Mesothelial cell of epicardium (in vitro differentiated cells): ENCODE measurements around the gene RPS25. TPM values are rescaled to one million over a fixed set of nuclear protein-coding genes. Genes with fewer than 3 reads are reported as not detected.

Experiments used
- DNase-seq, 2 experiments: peaks; one replicate each; pipeline ENCODE4 v3.0.0; 2021; ENCODE audit warnings: low spot score in 2 of 2; ENCODE audit not compliant: unreplicated experiment in 2 of 2
- H3K27ac Mint-ChIP-seq: 2 replicates; pipeline ENCODE4 v1.8.0; 2021; ENCODE audit warnings: mixed read lengths
- H3K27me3 Mint-ChIP-seq: 2 replicates; pipeline ENCODE4 v1.8.0; 2021; ENCODE audit warnings: low read depth, mixed read lengths
- H3K36me3 Mint-ChIP-seq: 2 replicates; pipeline ENCODE4 v1.8.0; 2021; ENCODE audit warnings: mixed read lengths
- H3K4me1 Mint-ChIP-seq: 2 replicates; pipeline ENCODE4 v1.8.0; 2021; ENCODE audit warnings: mixed read lengths
- H3K4me3 Mint-ChIP-seq: 2 replicates; pipeline ENCODE4 v1.8.0; 2021; ENCODE audit warnings: mild to moderate bottlenecking, moderate library complexity, mixed read lengths
- H3K9me3 Mint-ChIP-seq: 2 replicates; pipeline ENCODE4 v1.8.0; 2021; ENCODE audit warnings: mixed read lengths
- total RNA-seq: library from RNA; stranded (reverse); gene quantifications from 3 replicates; pipeline ENCODE4 v1.2.1, GENCODE V29; 2021
- TF ChIP-seq, protein P1 (sequence below): fragments of 200-600 bp; sonication (generic); IDR thresholded peaks from one replicate; pipeline ENCODE4 v1.5.0; 2021; ENCODE audit warnings: antibody characterized with exemption; ENCODE audit not compliant: unreplicated experiment

Gene RPS25
- total RNA-seq, 1 donor from 2014 or later: 1,201 TPM

DNA sequence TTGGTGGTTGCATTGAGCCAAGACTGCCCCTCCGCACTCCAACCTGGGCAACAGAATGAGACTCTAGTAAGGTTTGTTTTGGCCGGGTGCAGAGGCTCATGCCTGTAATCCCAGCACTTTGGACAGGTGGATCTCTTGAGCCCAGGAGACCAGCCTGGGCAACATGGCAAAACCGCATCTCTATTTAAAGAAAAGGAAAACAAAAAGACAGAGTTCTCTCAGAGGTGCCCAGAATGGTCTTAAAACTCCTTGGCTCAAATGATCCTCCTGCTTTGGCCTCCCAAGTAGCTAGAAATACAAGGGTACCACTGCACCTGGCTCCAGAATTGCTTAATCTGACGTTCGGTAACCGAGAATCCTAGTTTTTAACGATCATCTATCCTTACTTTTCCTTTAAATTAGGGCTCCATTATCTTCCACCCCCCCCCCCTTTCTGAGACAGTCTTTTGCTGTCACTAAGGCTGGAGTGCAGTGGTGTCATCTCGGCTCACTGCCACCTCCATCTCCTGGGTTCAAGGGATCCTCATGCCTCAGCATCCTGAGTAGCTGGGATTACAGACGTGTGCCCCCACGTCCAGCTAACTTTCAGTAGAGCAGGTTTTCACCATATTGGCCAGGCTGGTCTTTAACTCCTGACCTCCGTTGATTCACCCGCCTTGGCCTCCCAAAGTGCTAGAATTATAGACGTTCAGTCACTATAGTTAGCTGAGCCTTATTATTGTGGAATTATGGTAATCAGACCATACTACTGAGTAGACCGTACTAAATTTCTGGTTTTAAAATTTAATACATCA, 1.7 kb downstream of the RPS25 start:
- H3K27ac Mint-ChIP-seq: peak overlapping the region; percentile 34
- H3K27me3 Mint-ChIP-seq: no peaks in the 10 kb centered on the region
- H3K9me3 Mint-ChIP-seq: no peaks in the 10 kb centered on the region
- peaks cover 18% of the 10 kb centered on the region for H3K4me1 Mint-ChIP-seq
- peak overlapping the region; percentile 99 for H3K4me3 Mint-ChIP-seq
- no peak for DNase-seq
- TF ChIP-seq, protein P1, sequence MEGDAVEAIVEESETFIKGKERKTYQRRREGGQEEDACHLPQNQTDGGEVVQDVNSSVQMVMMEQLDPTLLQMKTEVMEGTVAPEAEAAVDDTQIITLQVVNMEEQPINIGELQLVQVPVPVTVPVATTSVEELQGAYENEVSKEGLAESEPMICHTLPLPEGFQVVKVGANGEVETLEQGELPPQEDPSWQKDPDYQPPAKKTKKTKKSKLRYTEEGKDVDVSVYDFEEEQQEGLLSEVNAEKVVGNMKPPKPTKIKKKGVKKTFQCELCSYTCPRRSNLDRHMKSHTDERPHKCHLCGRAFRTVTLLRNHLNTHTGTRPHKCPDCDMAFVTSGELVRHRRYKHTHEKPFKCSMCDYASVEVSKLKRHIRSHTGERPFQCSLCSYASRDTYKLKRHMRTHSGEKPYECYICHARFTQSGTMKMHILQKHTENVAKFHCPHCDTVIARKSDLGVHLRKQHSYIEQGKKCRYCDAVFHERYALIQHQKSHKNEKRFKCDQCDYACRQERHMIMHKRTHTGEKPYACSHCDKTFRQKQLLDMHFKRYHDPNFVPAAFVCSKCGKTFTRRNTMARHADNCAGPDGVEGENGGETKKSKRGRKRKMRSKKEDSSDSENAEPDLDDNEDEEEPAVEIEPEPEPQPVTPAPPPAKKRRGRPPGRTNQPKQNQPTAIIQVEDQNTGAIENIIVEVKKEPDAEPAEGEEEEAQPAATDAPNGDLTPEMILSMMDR: no peak
- H3K36me3 Mint-ChIP-seq: peaks cover 28% of the 10 kb centered on the region

DNA sequence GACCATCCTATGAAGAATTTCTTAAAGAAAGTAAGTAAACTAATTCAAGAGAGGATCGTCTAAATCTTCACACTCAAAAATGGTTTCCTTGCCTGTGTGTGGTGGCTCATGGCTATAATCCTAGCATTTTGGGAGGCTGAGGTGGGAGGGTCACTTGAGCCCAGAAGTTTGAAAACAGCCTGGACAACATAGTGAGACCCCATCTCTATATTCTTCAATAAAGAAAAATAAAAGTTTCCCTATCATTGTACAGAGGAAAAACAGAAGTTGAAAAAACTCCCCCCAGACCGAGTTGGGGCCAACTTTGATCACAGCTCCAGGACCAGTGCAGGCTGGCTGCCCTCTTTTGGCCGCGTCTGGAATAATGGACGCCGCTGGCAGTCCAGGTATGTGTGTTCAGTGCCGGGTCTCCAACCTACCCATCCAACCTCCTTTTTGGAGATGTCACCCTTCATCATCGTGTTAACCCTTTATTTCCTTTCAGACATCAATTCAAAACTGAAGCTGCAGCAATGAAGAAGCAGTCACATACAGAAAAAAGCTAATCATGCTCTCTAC, 3.0 kb downstream of the RPS25 start:
- no peak for DNase-seq
- Mint-ChIP-seq H3K4me3 (no peak overlapping the region), H3K27me3 (no peaks in the 10 kb centered on the region), H3K4me1 (peaks cover 17% of the 10 kb centered on the region), H3K36me3 (peaks cover 33% of the 10 kb centered on the region), H3K27ac (peak overlapping the region; percentile 14), H3K9me3 (no peaks in the 10 kb centered on the region)
- TF ChIP-seq, protein P1: no peak

DNA sequence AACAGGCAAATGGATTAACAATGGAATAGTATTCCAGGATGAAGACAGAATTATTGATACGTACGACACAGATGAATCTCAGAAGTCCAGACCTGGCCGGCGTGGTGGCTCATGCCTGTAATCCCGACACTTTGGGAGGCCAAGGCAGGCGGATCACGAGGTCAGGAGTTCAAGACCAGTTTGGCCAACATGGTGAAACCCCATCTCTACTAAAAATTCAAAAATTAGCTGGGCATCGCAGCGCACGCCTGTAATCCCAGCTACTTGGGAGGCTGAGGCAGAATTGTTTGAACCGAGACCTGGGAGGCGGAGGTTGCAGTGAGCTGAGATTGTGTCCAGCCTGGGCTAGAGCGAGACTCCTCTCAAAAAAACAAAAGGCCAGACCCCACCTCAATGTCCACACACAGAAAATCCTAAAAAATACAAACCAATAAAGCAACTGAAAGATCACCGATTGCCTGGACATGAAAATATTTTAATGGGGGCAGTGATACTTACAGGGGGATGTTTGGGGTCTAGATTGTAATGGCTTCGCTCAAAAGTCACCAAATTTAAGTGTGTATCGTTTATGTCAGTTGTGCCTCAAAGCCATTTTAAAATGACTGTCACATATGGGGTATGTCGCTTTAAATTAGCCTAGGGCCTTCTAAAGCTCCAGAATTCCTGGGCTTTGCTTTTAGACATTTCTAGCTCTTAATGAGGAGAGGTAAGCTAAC, 3.8 kb downstream of the RPS25 start:
- Mint-ChIP-seq H3K36me3 (peaks cover 32% of the 10 kb centered on the region), H3K9me3 (no peaks in the 10 kb centered on the region), H3K27ac (peak overlapping the region; percentile 43), H3K4me3 (no peak overlapping the region), H3K27me3 (no peaks in the 10 kb centered on the region), H3K4me1 (peaks cover 11% of the 10 kb centered on the region)
- TF ChIP-seq, protein P1: no peak
- DNase-seq: no peak

DNA sequence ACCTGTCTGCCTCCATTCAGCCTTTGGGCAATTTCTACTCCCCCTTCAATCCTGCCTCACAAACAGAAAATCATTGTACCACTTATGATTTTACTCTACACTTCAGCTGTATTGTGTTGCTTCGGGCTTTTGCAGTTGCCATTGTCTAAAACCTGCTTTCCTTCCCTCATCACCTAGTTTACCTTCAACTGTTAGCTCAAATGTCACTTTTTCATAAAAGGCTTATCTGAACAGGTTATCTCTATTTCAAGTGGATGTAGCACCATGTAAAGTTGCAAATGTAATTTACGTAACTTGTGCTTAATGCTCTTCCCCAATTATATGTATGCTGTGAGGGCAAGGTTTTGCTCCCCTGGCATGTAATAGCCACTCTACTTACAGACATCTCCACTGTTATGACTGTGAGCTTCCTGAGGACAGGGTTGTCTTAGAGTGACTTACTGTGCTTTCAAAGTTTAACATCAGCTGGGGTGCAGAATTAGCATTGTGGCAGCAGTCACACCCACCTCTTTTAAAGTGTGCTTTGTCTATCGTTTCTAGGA, 5.4 kb downstream of the RPS25 start:
- DNase-seq: no peak
- Mint-ChIP-seq H3K4me1 (peaks cover 6% of the 10 kb centered on the region), H3K27me3 (no peaks in the 10 kb centered on the region), H3K4me3 (no peak overlapping the region), H3K9me3 (no peaks in the 10 kb centered on the region), H3K36me3 (peaks cover 32% of the 10 kb centered on the region), H3K27ac (peak overlapping the region; percentile 26)
- TF ChIP-seq, protein P1: no peak

DNA sequence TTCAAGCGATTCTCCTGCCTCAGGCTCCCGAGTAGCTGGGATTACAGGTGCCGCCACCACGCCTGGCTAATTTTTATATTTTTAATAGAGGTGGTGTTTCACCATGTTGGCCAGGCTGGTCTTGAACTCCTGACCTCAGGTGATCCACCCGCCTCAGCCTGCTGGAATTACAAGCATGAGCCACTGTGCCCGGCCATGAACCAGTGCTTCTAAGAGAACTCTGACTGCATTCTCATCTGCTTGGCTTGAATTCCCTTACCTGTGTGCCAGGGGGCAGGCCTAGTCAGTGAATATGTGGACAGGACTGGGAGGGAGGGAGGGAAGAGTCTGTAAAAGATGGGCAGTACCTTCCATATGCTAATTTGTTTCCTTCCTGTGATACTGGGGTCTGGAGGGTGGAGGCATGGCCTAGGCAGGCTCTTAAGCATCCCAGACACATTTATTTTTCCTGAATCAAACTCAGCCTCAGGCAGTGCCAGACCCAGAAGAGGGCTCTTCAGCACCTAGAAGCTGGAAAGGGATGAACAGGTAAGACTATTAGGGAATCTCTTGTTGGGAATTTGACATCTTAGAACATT, 6.6 kb downstream of the RPS25 start:
- Mint-ChIP-seq H3K27me3 (no peaks in the 10 kb centered on the region), H3K36me3 (peaks cover 38% of the 10 kb centered on the region), H3K4me3 (no peak overlapping the region), H3K9me3 (no peaks in the 10 kb centered on the region), H3K27ac (no peak overlapping the region), H3K4me1 (no peaks in the 10 kb centered on the region)
- DNase-seq: no peak
- TF ChIP-seq, protein P1: no peak
